NCI-H2196 treated with DMSO at 0.1 percent for 48 hours (cell line): ENCODE measurements around the gene TCF4.

Experiments used
- DNase-seq: peaks from one replicate; lab custom pipeline; 2025; ENCODE audit not compliant: unreplicated experiment; lab: John Stamatoyannopoulos, UW

Gene TCF4

DNA sequence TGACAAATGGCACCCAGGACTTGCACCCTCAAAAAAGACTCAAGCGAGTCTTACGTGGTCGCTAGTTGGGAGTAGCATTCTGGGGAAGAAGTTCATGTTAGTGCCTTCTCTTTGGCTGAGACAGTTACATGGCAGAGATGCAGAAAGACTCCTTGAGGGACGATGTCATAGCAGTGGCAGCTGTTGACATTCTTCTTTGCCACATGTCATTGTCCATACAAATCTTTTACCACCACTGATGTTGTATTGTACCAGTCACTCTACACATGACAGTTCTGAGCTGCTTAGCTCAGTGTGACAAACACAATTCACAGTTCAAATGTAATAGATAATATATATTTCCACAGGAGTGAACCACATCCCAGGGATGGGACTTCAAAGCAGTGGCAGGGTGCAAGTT lies 197.1 kb downstream of the TCF4 start:
- DNase-seq, result no peak

DNA sequence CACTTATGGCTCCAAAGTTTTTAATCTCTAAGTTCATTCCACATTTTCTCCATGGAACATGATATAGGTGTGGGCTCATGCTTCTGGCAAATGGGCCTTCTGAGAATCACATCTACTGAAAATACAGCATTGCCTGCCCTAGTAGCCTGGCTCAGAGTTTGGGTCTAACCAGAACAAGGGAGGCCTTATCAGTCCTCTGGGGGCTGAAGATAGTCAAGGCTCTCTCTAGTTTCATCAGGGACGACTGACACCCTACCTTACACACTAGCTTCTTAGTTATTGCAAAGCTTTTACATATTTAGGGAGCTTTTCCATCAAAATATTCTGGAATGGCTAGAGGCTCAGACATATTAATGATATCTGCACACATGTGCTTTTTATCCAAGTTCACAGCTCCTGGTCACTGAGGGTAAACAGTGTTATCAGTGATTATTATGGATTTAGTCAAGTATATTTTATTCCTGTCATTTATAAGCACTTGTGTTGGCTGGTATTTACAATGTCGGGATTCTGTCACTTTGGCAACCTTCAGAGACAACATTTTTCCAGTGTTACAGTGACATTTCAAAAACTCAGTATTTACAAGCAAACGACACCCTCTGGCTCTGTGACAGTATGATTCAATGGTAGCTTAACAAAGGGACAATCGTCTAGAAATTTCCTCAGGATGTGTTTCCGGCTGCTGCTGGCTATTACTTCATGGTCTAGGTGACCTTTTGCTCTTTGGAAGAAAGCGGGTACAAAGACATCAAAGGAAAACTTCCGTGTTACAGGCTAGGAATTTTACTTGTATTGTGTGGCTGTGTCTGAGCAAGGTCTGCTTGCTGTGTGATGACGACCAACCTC lies 200.6 kb downstream of the TCF4 start:
- DNase-seq, result no peak

GRCh38 chr18:55386545-55386944 lies 201.4 kb downstream of the TCF4 start:
- DNase-seq, result no peak

DNA sequence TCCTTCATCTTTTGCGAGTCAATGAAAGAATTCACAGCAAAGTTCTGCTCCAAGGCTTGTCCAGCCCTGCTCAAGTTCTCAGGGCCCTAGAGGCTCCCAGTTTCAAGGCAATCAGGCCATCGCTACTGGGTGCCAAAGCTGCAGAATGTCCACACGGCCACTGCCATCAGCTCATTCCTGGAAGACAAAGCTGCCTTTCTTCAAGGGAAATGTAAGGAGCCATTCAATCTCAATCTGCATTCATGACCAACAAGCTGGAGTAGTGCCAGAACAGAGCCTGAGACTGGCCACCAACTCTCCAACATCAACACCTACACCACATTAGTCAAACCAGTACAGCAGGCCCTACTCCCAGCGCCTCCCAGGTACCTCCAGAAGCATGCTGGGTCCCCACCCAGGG lies 202.2 kb downstream of the TCF4 start:
- DNase-seq, result no peak

- DNase-seq, result peak; percentile 2
Observed at GRCh38 chr18:55384551-55385275, 203.3 kb downstream of the TCF4 start.

DNA sequence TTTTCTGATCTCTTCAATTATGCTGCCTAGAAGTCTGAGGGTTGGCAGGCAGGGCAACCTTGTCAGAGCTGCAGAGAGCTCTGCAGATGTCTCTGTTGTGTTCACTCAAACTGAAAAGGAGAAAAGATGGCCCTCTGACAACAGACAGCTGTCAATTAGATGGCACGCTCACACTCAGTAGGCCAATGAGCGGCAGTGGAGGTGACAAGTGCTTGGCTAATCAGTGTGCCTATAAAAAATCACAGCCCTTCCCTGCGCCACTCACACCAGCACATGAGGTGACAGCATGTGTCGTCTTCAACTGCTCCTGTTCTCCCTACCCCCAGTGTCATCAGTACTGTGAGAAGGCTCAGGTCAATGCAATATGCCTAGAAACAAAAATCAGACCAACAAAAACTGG lies 203.9 kb downstream of the TCF4 start:
- DNase-seq, result no peak

DNA sequence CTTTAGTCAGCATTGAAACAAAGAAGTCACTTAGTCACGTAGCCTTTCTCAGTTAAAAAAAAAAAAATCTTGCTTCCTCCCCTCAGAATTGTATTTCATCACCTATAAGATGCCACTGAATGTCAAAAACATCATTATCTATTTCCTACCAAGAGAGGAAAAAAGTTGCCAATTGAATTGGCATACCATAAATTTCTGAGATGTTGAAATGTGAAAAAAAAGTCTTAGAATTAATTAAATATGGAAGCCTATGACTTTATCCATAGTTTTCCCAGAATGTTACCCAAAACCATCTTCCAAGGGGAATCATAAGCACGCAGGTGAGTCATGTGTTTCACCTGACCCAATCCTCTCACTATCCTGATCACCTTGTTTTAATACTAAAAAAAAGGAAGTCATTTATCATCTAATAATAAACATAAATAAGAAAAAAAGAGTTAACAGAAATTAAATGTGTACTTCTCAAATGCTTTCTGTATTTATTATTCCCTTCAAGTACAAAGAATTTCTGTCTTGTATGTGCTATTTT lies 205.7 kb downstream of the TCF4 start:
- DNase-seq, result no peak

DNA sequence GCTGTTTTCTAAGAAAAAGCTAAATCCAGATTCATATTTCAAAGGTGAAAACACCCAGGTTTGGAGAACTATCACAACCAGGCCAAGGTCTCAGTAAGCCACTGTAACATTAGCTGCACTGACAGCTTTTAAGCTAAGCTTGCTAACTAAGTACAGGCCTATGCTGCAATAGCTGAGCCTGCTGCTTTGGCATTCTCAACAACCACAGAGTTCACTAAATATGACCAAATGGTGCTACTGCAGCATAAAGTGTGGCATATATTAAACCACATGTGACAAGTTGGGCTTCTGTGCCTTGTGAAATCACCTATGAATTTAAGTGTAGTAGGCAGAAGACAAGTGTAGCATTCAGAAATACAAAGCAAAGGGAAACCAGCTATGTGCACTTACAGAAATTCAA lies 206.7 kb downstream of the TCF4 start:
- no peak for DNase-seq

GRCh38 chr18:55380589-55380988 lies 207.4 kb downstream of the TCF4 start:
- DNase-seq, result no peak

GRCh38 chr18:55376387-55376786 lies 211.6 kb downstream of the TCF4 start:
- DNase-seq, result no peak

- DNase-seq, result no peak
Observed at GRCh38 chr18:55375930-55376329, 212.1 kb downstream of the TCF4 start.

DNA sequence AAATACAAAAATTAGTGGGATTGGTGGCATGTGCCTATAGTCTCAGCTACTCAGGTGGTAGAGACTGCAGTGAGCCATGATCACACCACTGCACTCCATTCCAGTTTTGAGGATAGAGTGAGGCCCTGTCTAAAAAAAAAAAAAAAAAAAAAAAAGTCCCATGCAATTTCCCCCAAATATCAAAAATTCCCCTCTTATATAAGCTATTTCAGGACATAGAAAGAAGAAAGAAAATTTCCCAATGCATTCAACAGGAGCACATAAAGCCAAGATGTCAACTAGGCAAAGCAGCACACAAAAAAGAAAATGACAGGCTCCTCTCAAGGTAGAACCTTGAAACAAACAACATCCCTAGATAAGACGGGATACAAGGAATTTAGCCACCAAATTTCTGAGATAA lies 213.3 kb downstream of the TCF4 start:
- no peak for DNase-seq

GRCh38 chr18:55372209-55372608 lies 215.8 kb downstream of the TCF4 start:
- DNase-seq, result no peak

GRCh38 chr18:55370936-55371335 lies 217.1 kb downstream of the TCF4 start:
- no peak for DNase-seq

- DNase-seq, result no peak
Observed at GRCh38 chr18:55369346-55369745, 218.6 kb downstream of the TCF4 start.

DNA sequence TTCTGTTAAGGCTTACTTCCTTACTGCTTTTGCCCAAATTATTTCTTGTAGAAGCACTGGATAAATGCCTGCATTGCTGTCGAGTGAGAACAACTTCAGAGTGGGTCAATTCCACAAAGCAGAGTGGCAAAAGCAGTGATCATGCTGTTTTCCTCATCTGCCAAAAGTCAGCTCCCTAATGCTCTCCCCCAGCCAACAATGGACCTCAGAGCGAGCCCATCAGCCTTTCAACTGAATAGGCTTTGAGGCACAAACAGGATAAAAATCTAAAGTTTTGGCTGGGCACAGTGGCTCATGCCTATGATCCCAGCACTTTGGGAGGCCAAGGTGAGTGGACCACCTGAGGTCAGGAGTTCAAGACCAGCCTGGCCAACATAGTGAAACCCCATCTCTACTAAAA lies 222.7 kb downstream of the TCF4 start:
- DNase-seq, result no peak

DNA sequence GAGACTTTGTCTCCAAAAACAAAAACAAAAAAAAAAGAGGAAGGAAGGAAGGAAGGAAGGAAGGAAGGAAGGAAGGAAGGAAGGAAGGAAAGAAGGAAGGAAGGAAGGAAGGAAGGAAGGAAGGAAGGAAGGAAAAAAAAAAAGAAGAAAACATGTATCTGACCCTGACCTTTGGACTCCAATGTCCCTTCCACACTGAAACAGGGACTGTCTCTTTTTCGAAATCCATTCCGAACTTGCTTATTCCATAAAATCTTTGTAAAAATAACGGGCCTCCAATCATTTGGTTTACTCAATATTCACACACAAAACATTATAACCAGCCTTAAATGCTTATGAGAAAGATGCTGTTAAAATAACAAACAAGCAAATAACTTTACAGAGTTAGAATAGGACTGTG lies 225.7 kb downstream of the TCF4 start:
- no peak for DNase-seq

DNA sequence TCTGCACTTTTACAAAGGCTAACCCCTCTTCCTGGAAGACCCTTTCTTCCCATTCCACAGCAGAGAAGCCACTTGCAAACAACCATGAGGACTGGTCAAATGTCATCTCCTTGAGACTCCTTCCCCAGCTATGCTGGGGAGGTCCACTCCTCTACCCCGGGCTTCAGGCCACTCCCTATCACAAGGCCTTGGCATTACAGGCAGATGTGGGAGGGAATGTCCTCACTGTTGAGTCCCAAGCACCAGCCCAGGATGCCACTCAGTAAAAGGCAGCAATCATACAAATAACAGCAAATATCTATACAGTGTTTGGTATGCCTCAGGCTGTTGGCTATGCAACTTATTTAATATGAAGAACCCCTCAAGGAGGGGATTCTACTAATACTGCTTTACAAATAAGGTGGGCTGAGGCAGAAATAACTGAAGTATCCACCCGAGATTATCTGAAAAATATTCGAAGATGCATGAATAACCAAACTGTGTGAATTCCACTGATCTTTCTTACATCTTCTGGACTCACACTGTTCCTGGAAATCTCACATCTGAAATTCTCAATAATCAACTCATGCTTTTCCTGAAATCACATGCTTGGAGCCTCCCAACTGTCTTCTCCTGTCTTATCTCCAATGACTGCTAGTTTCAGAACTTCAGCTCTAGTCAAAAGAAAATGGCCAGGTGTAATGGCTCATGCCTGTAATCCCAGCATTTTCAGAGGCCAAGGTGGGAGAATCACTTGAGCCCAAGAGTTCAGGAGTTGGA lies 226.3 kb downstream of the TCF4 start:
- no peak for DNase-seq

DNA sequence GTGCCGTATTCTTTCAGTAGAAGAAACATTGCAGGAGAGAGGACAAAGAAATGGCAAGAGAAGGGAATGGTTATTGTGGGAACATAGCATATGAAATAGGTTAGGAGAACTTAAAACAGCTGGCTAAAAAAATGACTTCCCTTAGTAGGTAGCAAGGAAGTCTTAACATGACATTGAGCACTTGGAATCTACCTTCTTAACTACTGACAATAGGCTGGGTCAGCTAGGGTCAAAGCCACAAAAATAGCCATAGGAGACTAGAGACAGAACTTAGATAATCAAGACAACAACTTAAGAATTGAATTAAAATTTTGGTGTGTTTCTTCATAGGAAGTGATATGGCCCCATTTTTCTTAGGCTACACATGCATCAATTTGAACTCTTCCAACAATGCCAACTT lies 227.9 kb downstream of the TCF4 start:
- no peak for DNase-seq

DNA sequence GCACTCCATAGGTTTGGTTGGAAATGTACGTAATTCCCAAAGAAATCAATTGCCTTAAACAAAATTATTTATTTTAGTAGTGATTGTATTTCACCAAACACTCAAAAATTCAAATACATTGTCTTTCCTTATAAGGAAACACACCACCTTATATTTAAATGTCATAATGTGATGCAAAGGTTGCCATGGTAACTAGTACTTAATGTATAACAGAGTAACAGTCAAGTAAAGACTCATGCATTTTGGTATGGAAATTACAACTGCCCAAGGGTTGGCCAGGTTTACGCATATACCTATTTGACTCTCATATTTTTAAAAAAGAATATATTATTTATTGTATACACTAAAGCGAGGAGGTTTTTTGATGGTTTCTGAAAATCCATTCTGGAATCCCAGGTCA lies 231.2 kb downstream of the TCF4 start:
- no peak for DNase-seq

DNA sequence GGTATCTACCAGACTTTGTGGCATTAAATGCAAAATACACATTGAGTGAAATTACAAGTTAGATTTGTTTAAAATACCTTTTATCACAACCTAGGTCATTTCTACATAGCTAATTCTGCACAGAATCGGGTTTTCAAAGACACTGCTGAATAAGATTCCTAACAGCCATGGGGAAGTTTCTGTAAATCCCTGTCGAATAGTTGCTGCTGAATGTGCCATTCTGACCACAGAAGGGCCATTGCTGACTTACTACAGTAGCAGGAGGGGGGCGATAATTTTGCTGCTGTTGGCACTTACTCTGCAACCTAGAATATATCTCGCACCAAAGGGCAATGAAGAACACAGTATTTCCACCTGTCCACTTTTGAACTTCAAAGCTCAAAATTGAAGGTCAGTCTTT lies 232.8 kb downstream of the TCF4 start:
- DNase-seq, result no peak

- no peak for DNase-seq
Observed at GRCh38 chr18:55354795-55355194, 233.2 kb downstream of the TCF4 start.
